K562 (cell line): ENCODE data around the gene ZSWIM4.

Experiments used
- POLR2A ChIP-seq: fragments of 450-650 bp; conservative IDR thresholded peaks from 2 replicates; pipeline ENCODE4 v1.6.1; 2016
- U2AF2 ChIP-seq: fragments of 200-400 bp; formaldehyde crosslinking; optimal IDR thresholded peaks from 2 replicates; pipeline ENCODE3; 2017; ENCODE audit warnings: low read depth, mild to moderate bottlenecking, low read length
- TF ChIP-seq, protein P1 (sequence below), 3 experiments: IDR thresholded peaks in 2 of 3; conservative IDR thresholded peaks in 1 of 3; 2 replicates each; pipeline ENCODE4 v1.5.1; 2011 to 2012; ENCODE audit warnings: low read length in 3 of 3, mild to moderate bottlenecking in 3 of 3, control low read depth in 2 of 3, improper control_type of control experiment in 1 of 3, inconsistent platforms in 1 of 3, low read depth in 1 of 3, mixed read lengths in 1 of 3, moderate library complexity in 1 of 3; ENCODE audit not compliant: insufficient read depth in 2 of 3

DNA sequence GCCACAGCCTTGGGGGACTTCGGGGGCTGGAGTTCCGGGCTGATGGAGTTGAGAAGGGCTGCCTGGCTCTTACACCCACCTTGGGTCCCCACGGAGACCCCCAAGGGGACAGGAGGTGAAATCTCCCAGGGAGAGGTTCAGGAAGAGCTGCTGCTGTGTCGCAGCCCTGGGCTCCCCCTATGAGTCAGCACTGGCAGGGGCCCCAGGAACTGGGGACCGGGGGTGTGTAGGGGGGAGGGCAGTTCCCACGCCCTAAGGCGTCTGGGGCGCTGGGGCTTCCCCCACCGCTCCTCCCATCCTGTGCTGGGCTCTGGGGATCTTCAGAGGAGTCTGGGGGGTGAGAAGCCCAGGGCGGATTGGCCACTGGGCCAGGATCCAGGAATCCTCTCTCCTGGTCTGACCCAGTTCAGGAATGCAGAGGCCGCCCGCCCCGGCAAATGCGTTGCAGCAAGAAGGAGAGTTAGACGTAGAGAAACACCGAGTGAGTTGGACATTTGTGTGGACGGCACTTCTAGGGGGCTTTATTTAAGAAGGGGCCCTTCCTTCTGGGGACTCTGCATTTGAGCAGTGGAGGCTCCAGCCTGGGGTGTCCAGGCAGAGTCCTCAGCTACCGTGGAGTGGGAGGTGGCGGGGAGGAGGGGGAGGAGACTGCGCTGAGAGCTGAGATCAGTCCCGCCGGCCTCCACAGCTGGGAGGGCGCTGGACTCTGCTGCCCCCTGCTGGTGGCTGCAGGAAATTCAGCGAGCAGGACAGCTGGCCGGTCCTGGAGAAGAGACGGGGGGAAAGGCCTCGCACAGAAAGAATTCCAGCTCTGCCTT is 66.7 kb downstream of the ZSWIM4 start:
- no peak for TF ChIP-seq U2AF2
- TF ChIP-seq, protein P1, sequence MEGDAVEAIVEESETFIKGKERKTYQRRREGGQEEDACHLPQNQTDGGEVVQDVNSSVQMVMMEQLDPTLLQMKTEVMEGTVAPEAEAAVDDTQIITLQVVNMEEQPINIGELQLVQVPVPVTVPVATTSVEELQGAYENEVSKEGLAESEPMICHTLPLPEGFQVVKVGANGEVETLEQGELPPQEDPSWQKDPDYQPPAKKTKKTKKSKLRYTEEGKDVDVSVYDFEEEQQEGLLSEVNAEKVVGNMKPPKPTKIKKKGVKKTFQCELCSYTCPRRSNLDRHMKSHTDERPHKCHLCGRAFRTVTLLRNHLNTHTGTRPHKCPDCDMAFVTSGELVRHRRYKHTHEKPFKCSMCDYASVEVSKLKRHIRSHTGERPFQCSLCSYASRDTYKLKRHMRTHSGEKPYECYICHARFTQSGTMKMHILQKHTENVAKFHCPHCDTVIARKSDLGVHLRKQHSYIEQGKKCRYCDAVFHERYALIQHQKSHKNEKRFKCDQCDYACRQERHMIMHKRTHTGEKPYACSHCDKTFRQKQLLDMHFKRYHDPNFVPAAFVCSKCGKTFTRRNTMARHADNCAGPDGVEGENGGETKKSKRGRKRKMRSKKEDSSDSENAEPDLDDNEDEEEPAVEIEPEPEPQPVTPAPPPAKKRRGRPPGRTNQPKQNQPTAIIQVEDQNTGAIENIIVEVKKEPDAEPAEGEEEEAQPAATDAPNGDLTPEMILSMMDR (IDR thresholded peaks at IDR 0.05 in 2 of 3, conservative IDR thresholded peaks at IDR 0.05 in 1 of 3; ENCODE audit: insufficient read depth in 2 of 3, low read depth in 1 of 3, low read length in 3 of 3) = peak; percentile 91 to 98 (median 96)
- TF ChIP-seq POLR2A = peak; percentile 62
